ENCODE data around the gene CIPC. TPM values are rescaled to one million over a fixed set of nuclear protein-coding genes. Genes with fewer than 3 reads are reported as not detected.

The CIPC gene
- total RNA-seq, 1 experiment from 2014 or later = 20.6 TPM

GRCh38 chr14:77148510-77149231 lies 50.6 kb downstream of the CIPC start:
- H3K27me3 ChIP-seq (ENCODE audit: insufficient read depth, low read length) = peaks cover 13% of the 10 kb centered on the region; the same call in 1 of the 2 replicates
- H3K4me1 ChIP-seq (ENCODE audit: control insufficient read depth in 1 of 2, insufficient read depth in 2 of 2, low read length in 2 of 2) = peaks cover 0 to 14% of the 10 kb centered on the region in 2 experiments; a peak in 2 of 4 replicates
- H3K27ac ChIP-seq (ENCODE audit: low read depth, low read length) = no peak overlapping the region
- H3K36me3 ChIP-seq (ENCODE audit: control insufficient read depth in 1 of 2, insufficient read depth in 2 of 2, low read length in 2 of 2) = no peaks in the 10 kb centered on the region
- ChIA-PET RAD21 (ENCODE audit: low non-redundant PET in 1 of 2, low total read pairs in 2 of 2, uncharacterized antibody in 2 of 2, unreplicated experiment in 2 of 2) (interaction anchor here (0.5 to 0.7 kb wide), 2 partner anchors 121 to 238 kb away, joined by 3 read pairs; no protein-coding TSS in a partner anchor), CTCF (interaction anchor here (0.7 to 5.8 kb wide), 7 partner anchors 8 to 276 kb away, joined by 3 to 67 read pairs (median 4); no protein-coding TSS in a partner anchor), POLR2A (no interaction called here)
- no peaks in the 10 kb centered on the region for H3K9me3 ChIP-seq (ENCODE audit: control insufficient read depth in 1 of 2, insufficient read depth in 1 of 2, low read depth in 1 of 2, low read length in 2 of 2)
- intact Hi-C loops (cut with micrococcal nuclease) = no loop called here
- TF ChIP-seq SRF (IDR thresholded peaks at IDR 0.05; ENCODE audit: low read depth) (no peak), EZH2phosphoT487 (IDR thresholded peaks at IDR 0.05; ENCODE audit: borderline replicate concordance) (no peak), SIN3A (IDR thresholded peaks at IDR 0.05; ENCODE audit: low read depth) (no peak)
- ATAC-seq (peak; percentile 53), DNase-seq (ENCODE audit: low read depth, low spot score) (no peak)
- H2AFZ ChIP-seq (ENCODE audit: low read depth, low read length, poor library complexity, severe bottlenecking) = no peak overlapping the region
- no TSS peak for BruUV-seq (replicated peaks)
- no peak overlapping the region for H3K4me3 ChIP-seq (replicated peaks in 1 of 2; ENCODE audit: low read depth in 1 of 2, low read length in 2 of 2)
- no peak overlapping the region for H3K4me2 ChIP-seq (ENCODE audit: low read length)
- H3K9ac ChIP-seq (ENCODE audit: low read length) = no peak overlapping the region
- no peaks in the 10 kb centered on the region for H4K20me1 ChIP-seq (ENCODE audit: insufficient read depth)
- H3K9me2 ChIP-seq (ENCODE audit: insufficient read depth) = no peaks in the 10 kb centered on the region
- no peaks in the 10 kb centered on the region for H3K79me2 ChIP-seq (ENCODE audit: insufficient read depth, low read length)

DNA sequence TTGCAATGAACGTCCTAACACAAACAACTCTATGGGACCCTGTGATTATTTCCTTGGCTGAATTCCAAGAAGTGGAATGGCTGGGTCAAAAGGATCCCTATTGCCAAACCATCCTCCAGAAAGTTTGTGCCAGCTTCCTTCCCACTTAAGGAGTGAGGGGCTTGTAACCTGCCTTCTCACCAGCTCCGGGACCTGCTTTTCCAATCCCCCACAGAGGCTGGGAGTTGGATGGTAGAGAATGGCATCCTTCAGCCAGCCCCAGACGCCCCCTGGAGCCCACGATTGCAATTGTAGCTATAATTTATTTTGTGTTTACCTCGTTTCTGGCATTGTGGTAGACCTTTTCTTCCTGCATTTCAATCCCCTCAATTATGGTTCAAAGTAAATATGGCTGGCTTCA lies 53.2 kb downstream of the CIPC start:
- intact Hi-C loops (cut with micrococcal nuclease) = loop anchor here (1.0 kb wide), 2 partner anchors 275 to 279 kb away; no protein-coding TSS in a partner anchor
- DNase-seq (ENCODE audit: low read depth, low spot score) (no peak), ATAC-seq (peak; percentile 71)
- no peaks in the 10 kb centered on the region for H3K36me3 ChIP-seq (ENCODE audit: control insufficient read depth in 1 of 2, insufficient read depth in 2 of 2, low read length in 2 of 2)
- CTCF ChIA-PET = interaction anchor here (0.7 to 5.8 kb wide), 39 partner anchors 8 to 422 kb away, joined by 3 to 112 read pairs (median 4); partner anchors contain the start of genes CIPC, GSTZ1, POMT2 and SAMD15
- POLR2A ChIA-PET = interaction anchor here (0.8 to 2.2 kb wide), 3 partner anchors 62 to 165 kb away, joined by 3 to 12 read pairs (median 3); no protein-coding TSS in a partner anchor
- no peaks in the 10 kb centered on the region for H3K9me2 ChIP-seq (ENCODE audit: insufficient read depth)
- H3K27ac ChIP-seq (ENCODE audit: low read depth, low read length) = no peak overlapping the region
- H3K4me3 ChIP-seq (replicated peaks in 1 of 2; ENCODE audit: low read depth in 1 of 2, low read length in 2 of 2) = no peak overlapping the region
- no peaks in the 10 kb centered on the region for H3K79me2 ChIP-seq (ENCODE audit: insufficient read depth, low read length)
- TF ChIP-seq YY1 (IDR thresholded peaks at IDR 0.05; ENCODE audit: extremely low read depth, insufficient replicate concordance, low read depth, low read length) = peak; percentile 23
- peak; percentile 77 for TF ChIP-seq RAD21 (IDR thresholded peaks at IDR 0.05; ENCODE audit: low read depth)
- TF ChIP-seq ZBTB33 (IDR thresholded peaks at IDR 0.05; ENCODE audit: extremely low read depth, insufficient replicate concordance, low read length) = no peak
- TF ChIP-seq CTCF (IDR thresholded peaks at IDR 0.05 in 2 of 3, conservative IDR thresholded peaks at IDR 0.05 in 1 of 3; ENCODE audit: borderline replicate concordance in 1 of 3, insufficient read depth in 1 of 3, low read depth in 2 of 3, low read length in 2 of 3) = peak; percentile 76 to 81 (median 79)
- TF ChIP-seq, protein P1, sequence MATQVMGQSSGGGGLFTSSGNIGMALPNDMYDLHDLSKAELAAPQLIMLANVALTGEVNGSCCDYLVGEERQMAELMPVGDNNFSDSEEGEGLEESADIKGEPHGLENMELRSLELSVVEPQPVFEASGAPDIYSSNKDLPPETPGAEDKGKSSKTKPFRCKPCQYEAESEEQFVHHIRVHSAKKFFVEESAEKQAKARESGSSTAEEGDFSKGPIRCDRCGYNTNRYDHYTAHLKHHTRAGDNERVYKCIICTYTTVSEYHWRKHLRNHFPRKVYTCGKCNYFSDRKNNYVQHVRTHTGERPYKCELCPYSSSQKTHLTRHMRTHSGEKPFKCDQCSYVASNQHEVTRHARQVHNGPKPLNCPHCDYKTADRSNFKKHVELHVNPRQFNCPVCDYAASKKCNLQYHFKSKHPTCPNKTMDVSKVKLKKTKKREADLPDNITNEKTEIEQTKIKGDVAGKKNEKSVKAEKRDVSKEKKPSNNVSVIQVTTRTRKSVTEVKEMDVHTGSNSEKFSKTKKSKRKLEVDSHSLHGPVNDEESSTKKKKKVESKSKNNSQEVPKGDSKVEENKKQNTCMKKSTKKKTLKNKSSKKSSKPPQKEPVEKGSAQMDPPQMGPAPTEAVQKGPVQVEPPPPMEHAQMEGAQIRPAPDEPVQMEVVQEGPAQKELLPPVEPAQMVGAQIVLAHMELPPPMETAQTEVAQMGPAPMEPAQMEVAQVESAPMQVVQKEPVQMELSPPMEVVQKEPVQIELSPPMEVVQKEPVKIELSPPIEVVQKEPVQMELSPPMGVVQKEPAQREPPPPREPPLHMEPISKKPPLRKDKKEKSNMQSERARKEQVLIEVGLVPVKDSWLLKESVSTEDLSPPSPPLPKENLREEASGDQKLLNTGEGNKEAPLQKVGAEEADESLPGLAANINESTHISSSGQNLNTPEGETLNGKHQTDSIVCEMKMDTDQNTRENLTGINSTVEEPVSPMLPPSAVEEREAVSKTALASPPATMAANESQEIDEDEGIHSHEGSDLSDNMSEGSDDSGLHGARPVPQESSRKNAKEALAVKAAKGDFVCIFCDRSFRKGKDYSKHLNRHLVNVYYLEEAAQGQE (IDR thresholded peaks at IDR 0.05; ENCODE audit: low read depth) = no peak
- peak overlapping the region; percentile 78 for H2AFZ ChIP-seq (ENCODE audit: low read depth, low read length, poor library complexity, severe bottlenecking)
- H4K20me1 ChIP-seq (ENCODE audit: insufficient read depth) = no peaks in the 10 kb centered on the region
- RAD21 ChIA-PET (ENCODE audit: low non-redundant PET in 1 of 2, low total read pairs in 2 of 2, uncharacterized antibody in 2 of 2, unreplicated experiment in 2 of 2) = interaction anchor here (0.8 to 2.8 kb wide), 9 partner anchors 43 to 278 kb away, joined by 3 to 12 read pairs (median 8); no protein-coding TSS in a partner anchor
- peaks cover 0 to 14% of the 10 kb centered on the region in 2 experiments; a peak in 2 of 4 replicates for H3K4me1 ChIP-seq (ENCODE audit: control insufficient read depth in 1 of 2, insufficient read depth in 2 of 2, low read length in 2 of 2)
- BruUV-seq (replicated peaks) = no TSS peak
- peaks cover 3% of the 10 kb centered on the region; the same call in 1 of the 2 replicates for H3K27me3 ChIP-seq (ENCODE audit: insufficient read depth, low read length)
- H3K9ac ChIP-seq (ENCODE audit: low read length) = no peak overlapping the region
- H3K9me3 ChIP-seq (ENCODE audit: control insufficient read depth in 1 of 2, insufficient read depth in 1 of 2, low read depth in 1 of 2, low read length in 2 of 2) = no peaks in the 10 kb centered on the region
- H3K4me2 ChIP-seq (ENCODE audit: low read length) = peak overlapping the region; percentile 31; the same call in 1 of the 2 replicates
